Body of pancreas (tissue), 4 donors: ENCODE results near the gene PMPCA. TPM values are rescaled to one million over a fixed set of nuclear protein-coding genes. Genes with fewer than 3 reads are reported as not detected.

Experiments
- ATAC-seq: fragments of 150-250 bp; one replicate; pipeline ENCODE4 v1.9.1; 2016
- DNase-seq, 4 donors: peaks; one replicate each; pipeline ENCODE4 v3.0.0-alpha.2; 2019
- H3K27ac ChIP-seq, 4 donors: fragments of 200-600 bp; sonication (generic); 1 replicate in 3 of 4; 2 replicates in 1 of 4; pipeline versions ENCODE4 v1.5.1 to v1.6.1; 2016 to 2019; ENCODE audit warnings: mild to moderate bottlenecking in 1 of 4, mixed read lengths in 1 of 4, moderate library complexity in 1 of 4
- H3K27me3 ChIP-seq, 2 donors: fragments of 200-600 bp; sonication (generic); one replicate each; pipeline ENCODE4 v1.6.0; 2016; ENCODE audit warnings: mild to moderate bottlenecking in 1 of 2
- H3K36me3 ChIP-seq, 2 donors: fragments of 200-600 bp; sonication (generic); replicated peaks in 1 of 2; 2 replicates each; pipeline ENCODE4 v1.5.1; 2016; ENCODE audit warnings: low read depth in 2 of 2; ENCODE audit not compliant: insufficient read depth in 1 of 2
- H3K4me1 ChIP-seq: fragments of 200-600 bp; sonication (generic); one replicate; pipeline ENCODE4 v1.6.0; 2016
- H3K4me3 ChIP-seq, 2 donors: fragments of 200-600 bp; sonication (generic); 1 replicate in 1 of 2; 2 replicates in 1 of 2; pipeline ENCODE4 v1.5.1; 2016 to 2019
- H3K9me3 ChIP-seq, 3 donors: fragments of 200-600 bp; sonication (generic); 1 replicate in 2 of 3; 2 replicates in 1 of 3; pipeline ENCODE4 v1.5.1; 2016
- CTCF ChIP-seq, 7 experiments: fragments of 450-650 bp in 4 of 7; fragments of 200-600 bp in 3 of 7; sonication (generic) in 3 of 7; IDR thresholded peaks; one replicate each; pipeline ENCODE4 v1.5.1; 2016 to 2019; ENCODE audit warnings: antibody characterized with exemption in 7 of 7
- POLR2A ChIP-seq, 3 donors: fragments of 450-650 bp; IDR thresholded peaks; one replicate each; pipeline ENCODE4 v1.6.1; 2016; ENCODE audit warnings: antibody characterized with exemption in 3 of 3, mild to moderate bottlenecking in 2 of 3
- WGBS, 2 donors: methylation state at CpG; one replicate each; pipeline ENCODE4 v1.1.5; 2017; 5-methylcytosine and 5-hydroxymethylcytosine counted together
- intact Hi-C: fragments of 100-400 bp; cut with DNase I; formaldehyde crosslinking; loops from one replicate; pipeline ENCODE4 v1.15.1; 2023
- total RNA-seq, 2 donors: library from RNA; depleted of rRNA; stranded (reverse); fragments of >200 nt; gene quantifications; one replicate each; pipeline ENCODE4 v1.1.0, GENCODE V29; 2016

Gene PMPCA
- total RNA-seq, 2 donors from 2014 or later: 23.6 to 25.1 TPM

GRCh38 chr9:136366826-136367225 is 43.6 kb upstream of the PMPCA start:
- intact Hi-C loops: loop anchor here (5.0 kb wide), 1 partner anchor 35 kb away; no protein-coding TSS in a partner anchor
- Histone ChIP-seq H3K36me3 (no peaks in the 10 kb centered on the region), H3K27ac (no peak overlapping the region), H3K9me3 (no peaks in the 10 kb centered on the region), H3K4me1 (peaks cover 21% of the 10 kb centered on the region), H3K4me3 (no peak overlapping the region), H3K27me3 (no peaks in the 10 kb centered on the region)
- ATAC-seq (no peak), DNase-seq (no peak)
- 81% methylated on average over 6 of the region's 9 CpGs; no CpG with 5 or more reads in 1 of the 2 donors for WGBS, 2 donors
- TF ChIP-seq POLR2A (IDR thresholded peaks at IDR 0.05): no peak
- no peak for TF ChIP-seq CTCF (IDR thresholded peaks at IDR 0.05)

- Histone ChIP-seq H3K4me3 (no peak overlapping the region), H3K27me3 (no peaks in the 10 kb centered on the region), H3K27ac (no peak overlapping the region), H3K9me3 (no peaks in the 10 kb centered on the region), H3K36me3 (no peaks in the 10 kb centered on the region), H3K4me1 (peaks cover 20% of the 10 kb centered on the region)
- TF ChIP-seq POLR2A (IDR thresholded peaks at IDR 0.05) (no peak), CTCF (IDR thresholded peaks at IDR 0.05) (no peak)
- WGBS, 2 donors: 82 to 87% methylated on average over 30 to 45 of the region's 45 CpGs
- no peak for ATAC-seq
- no peak for DNase-seq
- intact Hi-C loops: loop anchor here (5.0 kb wide), 1 partner anchor 35 kb away; no protein-coding TSS in a partner anchor
Observed at GRCh38 chr9:136367296-136368145, 42.9 kb upstream of the PMPCA start.

GRCh38 chr9:136368190-136368589 is 42.3 kb upstream of the PMPCA start:
- H3K27ac ChIP-seq: no peak overlapping the region
- no peak for ATAC-seq
- peaks cover 22% of the 10 kb centered on the region for H3K4me1 ChIP-seq
- WGBS, 2 donors: 68 to 78% methylated on average over 10 to 16 of the region's 18 CpGs
- no peak for DNase-seq
- TF ChIP-seq CTCF (IDR thresholded peaks at IDR 0.05) (no peak), POLR2A (IDR thresholded peaks at IDR 0.05) (no peak)
- no peak overlapping the region for H3K4me3 ChIP-seq
- intact Hi-C loops: loop anchor here (5.0 kb wide), 1 partner anchor 36 kb away; no protein-coding TSS in a partner anchor
- no peaks in the 10 kb centered on the region for H3K36me3 ChIP-seq
- no peaks in the 10 kb centered on the region for H3K9me3 ChIP-seq
- H3K27me3 ChIP-seq: no peaks in the 10 kb centered on the region

- no peak overlapping the region for H3K4me3 ChIP-seq
- no peak for ATAC-seq
Observed at GRCh38 chr9:136370037-136370436, 40.4 kb upstream of the PMPCA start.

More at GRCh38 chr9:136370037-136370436, 40.4 kb upstream of the PMPCA start:
- Histone ChIP-seq H3K27me3 (no peaks in the 10 kb centered on the region), H3K36me3 (no peaks in the 10 kb centered on the region), H3K4me1 (peaks cover 18% of the 10 kb centered on the region), H3K9me3 (no peaks in the 10 kb centered on the region), H3K27ac (no peak overlapping the region)
- WGBS, 2 donors: 80 to 92% methylated on average over 1 to 18 of the region's 19 CpGs
- TF ChIP-seq POLR2A (IDR thresholded peaks at IDR 0.05): no peak
- TF ChIP-seq CTCF (IDR thresholded peaks at IDR 0.05): no peak
- intact Hi-C loops: no loop called here
- no peak for DNase-seq
